ENCODE measurements around the gene RAB34. TPM values are rescaled to one million over a fixed set of nuclear protein-coding genes. Genes with fewer than 3 reads are reported as not detected.

The RAB34 gene
- total RNA-seq, 2 donors from 2014 or later, result 6.9 to 17.4 TPM

Other genes with a start within 250 kb of the RAB34 start
- 10 to 100 TPM; 24.4 to 26.5 TPM for gene SLC13A2, start 244.2 kb downstream of the RAB34 start, total RNA-seq
- under 1 TPM; 0.36 to 0.64 TPM for gene FOXN1, start 211.5 kb downstream of the RAB34 start, total RNA-seq
- gene UNC119, start 165.2 kb downstream of the RAB34 start, total RNA-seq, result 10 to 100 TPM; 26.7 to 32.4 TPM
- 10 to 100 TPM; 82.5 to 94.6 TPM for gene PIGS, start 146.3 kb downstream of the RAB34 start, total RNA-seq
- 10 to 100 TPM; 26.0 to 38.6 TPM for gene ALDOC, start 141.0 kb downstream of the RAB34 start, total RNA-seq
- gene SPAG5, start 118.8 kb downstream of the RAB34 start, total RNA-seq, result 10 to 100 TPM in 1 of 2 donors, 1 to 10 TPM in 1; 9.7 to 24.4 TPM
- gene RSKR, start 103.7 kb downstream of the RAB34 start, total RNA-seq, result 10 to 100 TPM; 10.2 to 13.5 TPM
- 100 to 1,000 TPM; 129 to 135 TPM for gene BLTP2, start 72.7 kb downstream of the RAB34 start, total RNA-seq
- 10 to 100 TPM; 51.1 to 52.3 TPM for gene SDF2, start 56.0 kb downstream of the RAB34 start, total RNA-seq
- gene SUPT6H, start 55.7 kb downstream of the RAB34 start, total RNA-seq, result 10 to 100 TPM; 43.8 to 50.5 TPM
- 1 to 10 TPM; 1.4 to 1.8 TPM for gene PROCA1, start 6.0 kb downstream of the RAB34 start, total RNA-seq
- 1,000 to 10,000 TPM; 1,131 to 1,234 TPM for gene RPL23A, start 2.1 kb upstream of the RAB34 start, total RNA-seq
- 10 to 100 TPM in 1 of 2 donors, 1 to 10 TPM in 1; 7.1 to 12.8 TPM for gene TLCD1, start 8.4 kb upstream of the RAB34 start, total RNA-seq
- 1 to 10 TPM; 5.6 to 5.7 TPM for gene NEK8, start 10.9 kb upstream of the RAB34 start, total RNA-seq
- gene TRAF4, start 26.1 kb upstream of the RAB34 start, total RNA-seq, result 100 to 1,000 TPM; 116 to 136 TPM
- gene FAM222B, start 124.9 kb upstream of the RAB34 start, total RNA-seq, result 10 to 100 TPM; 28.9 to 33.0 TPM
- gene ERAL1, start 137.1 kb upstream of the RAB34 start, total RNA-seq, result 10 to 100 TPM; 30.8 to 33.9 TPM
- gene FLOT2, start 179.9 kb upstream of the RAB34 start, total RNA-seq, result 10 to 100 TPM; 82.4 to 91.5 TPM
- 1 to 10 TPM; 6.3 to 7.5 TPM for gene DHRS13, start 185.2 kb upstream of the RAB34 start, total RNA-seq
- 10 to 100 TPM; 33.1 to 42.3 TPM for gene PHF12, start 233.7 kb upstream of the RAB34 start, total RNA-seq

Data from left colon (tissue), 2 donors.